ENCODE results near the gene ELK4. TPM values are rescaled to one million over a fixed set of nuclear protein-coding genes. Genes with fewer than 3 reads are reported as not detected.

ELK4 gene
- total and polyA plus RNA-seq, 2 donors (not counting 1 experiment from before 2014, with no cell fraction given) = 11.7 to 11.8 TPM

- H3K27me3 ChIP-seq (ENCODE audit: control insufficient read depth, insufficient read depth, low read length) = no peaks in the 10 kb centered on the region
- no peaks in the 10 kb centered on the region for H3K9me3 ChIP-seq (ENCODE audit: control insufficient read depth, insufficient read depth, low read depth, low read length)
- no peak overlapping the region for H2AFZ ChIP-seq (ENCODE audit: low read length)
- TF ChIP-seq CTCF (conservative IDR thresholded peaks at IDR 0.05 in 1 of 2, IDR thresholded peaks at IDR 0.05 in 1 of 2; ENCODE audit: low read depth in 1 of 2, low read length in 2 of 2) (no peak), EZH2 (IDR thresholded peaks at IDR 0.05; ENCODE audit: low read length, missing control alignments) (no peak)
- H3K36me3 ChIP-seq (ENCODE audit: control insufficient read depth, insufficient read depth, low read length) = no peaks in the 10 kb centered on the region
- H3K4me3 ChIP-seq (replicated peaks in 1 of 4; ENCODE audit: control extremely low read depth in 1 of 4, insufficient read depth in 1 of 4, low read depth in 3 of 4, low read length in 4 of 4) = no peak overlapping the region
- no peak overlapping the region for H3K4me2 ChIP-seq (ENCODE audit: extremely low read depth, insufficient read depth, low read length)
- no peaks in the 10 kb centered on the region for H3K79me2 ChIP-seq (ENCODE audit: control insufficient read depth, insufficient read depth, low read length)
- no peaks in the 10 kb centered on the region for H4K20me1 ChIP-seq (ENCODE audit: control insufficient read depth, extremely low read depth, insufficient read depth, low read length)
- no peak overlapping the region for H3K27ac ChIP-seq (ENCODE audit: insufficient read depth, low read length)
- H3K9ac ChIP-seq (ENCODE audit: insufficient read depth, low read length) = no peak overlapping the region
- DNase-seq (ENCODE audit: low read depth in 2 of 2) = peak in 1 of 2 donors; percentile 8
- H3K4me1 ChIP-seq (ENCODE audit: control insufficient read depth, extremely low read depth, insufficient read depth, low read length) = peaks cover 7% of the 10 kb centered on the region
These were observed 26.8 kb downstream of the ELK4 start for GRCh38 chr1:205604825-205605505.

DNA sequence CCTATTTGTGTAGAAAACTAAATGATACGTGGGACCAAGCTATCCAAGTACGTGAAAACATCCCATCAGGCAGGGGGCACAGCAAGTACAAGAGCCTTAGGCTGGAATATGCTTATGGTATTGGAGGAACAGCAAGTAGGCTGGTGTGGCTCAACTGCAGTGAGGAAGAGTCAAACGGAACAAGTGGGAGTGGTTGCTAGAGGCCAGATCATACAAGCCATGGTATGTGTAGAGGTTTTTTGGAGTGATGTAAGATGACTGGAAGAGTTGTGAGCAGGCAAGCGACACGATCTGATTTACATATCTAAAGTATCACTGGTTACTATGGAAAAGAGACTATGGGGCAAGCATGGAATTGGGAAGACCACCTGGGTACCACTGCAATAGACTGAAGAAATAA is 27.8 kb downstream of the ELK4 start:
- no peaks in the 10 kb centered on the region for H3K79me2 ChIP-seq (ENCODE audit: control insufficient read depth, insufficient read depth, low read length)
- no peaks in the 10 kb centered on the region for H4K20me1 ChIP-seq (ENCODE audit: control insufficient read depth, extremely low read depth, insufficient read depth, low read length)
- no peak overlapping the region for H3K9ac ChIP-seq (ENCODE audit: insufficient read depth, low read length)
- peaks cover 10% of the 10 kb centered on the region for H3K4me1 ChIP-seq (ENCODE audit: control insufficient read depth, extremely low read depth, insufficient read depth, low read length)
- TF ChIP-seq CTCF (conservative IDR thresholded peaks at IDR 0.05 in 1 of 2, IDR thresholded peaks at IDR 0.05 in 1 of 2; ENCODE audit: low read depth in 1 of 2, low read length in 2 of 2) = no peak
- TF ChIP-seq EZH2 (IDR thresholded peaks at IDR 0.05; ENCODE audit: low read length, missing control alignments) = no peak
- H3K27ac ChIP-seq (ENCODE audit: insufficient read depth, low read length) = no peak overlapping the region
- no peak overlapping the region for H2AFZ ChIP-seq (ENCODE audit: low read length)
- DNase-seq (ENCODE audit: low read depth in 2 of 2) = no peak
- H3K9me3 ChIP-seq (ENCODE audit: control insufficient read depth, insufficient read depth, low read depth, low read length) = no peaks in the 10 kb centered on the region
- H3K4me3 ChIP-seq (replicated peaks in 1 of 4; ENCODE audit: control extremely low read depth in 1 of 4, insufficient read depth in 1 of 4, low read depth in 3 of 4, low read length in 4 of 4) = no peak overlapping the region
- H3K27me3 ChIP-seq (ENCODE audit: control insufficient read depth, insufficient read depth, low read length) = no peaks in the 10 kb centered on the region
- H3K4me2 ChIP-seq (ENCODE audit: extremely low read depth, insufficient read depth, low read length) = no peak overlapping the region
- H3K36me3 ChIP-seq (ENCODE audit: control insufficient read depth, insufficient read depth, low read length) = no peaks in the 10 kb centered on the region

GRCh38 chr1:205601205-205601604 is 30.6 kb downstream of the ELK4 start:
- no peak for DNase-seq (ENCODE audit: low read depth in 2 of 2)
- Histone ChIP-seq H3K79me2 (ENCODE audit: control insufficient read depth, insufficient read depth, low read length) (no peaks in the 10 kb centered on the region), H3K27ac (ENCODE audit: insufficient read depth, low read length) (no peak overlapping the region), H3K9ac (ENCODE audit: insufficient read depth, low read length) (no peak overlapping the region), H2AFZ (ENCODE audit: low read length) (no peak overlapping the region), H3K27me3 (ENCODE audit: control insufficient read depth, insufficient read depth, low read length) (no peaks in the 10 kb centered on the region), H3K36me3 (ENCODE audit: control insufficient read depth, insufficient read depth, low read length) (no peaks in the 10 kb centered on the region), H3K4me2 (ENCODE audit: extremely low read depth, insufficient read depth, low read length) (no peak overlapping the region), H3K4me1 (ENCODE audit: control insufficient read depth, extremely low read depth, insufficient read depth, low read length) (peaks cover 18% of the 10 kb centered on the region), H4K20me1 (ENCODE audit: control insufficient read depth, extremely low read depth, insufficient read depth, low read length) (no peaks in the 10 kb centered on the region), H3K4me3 (replicated peaks in 1 of 4; ENCODE audit: control extremely low read depth in 1 of 4, insufficient read depth in 1 of 4, low read depth in 3 of 4, low read length in 4 of 4) (no peak overlapping the region), H3K9me3 (ENCODE audit: control insufficient read depth, insufficient read depth, low read depth, low read length) (no peaks in the 10 kb centered on the region)
- TF ChIP-seq CTCF (conservative IDR thresholded peaks at IDR 0.05 in 1 of 2, IDR thresholded peaks at IDR 0.05 in 1 of 2; ENCODE audit: low read depth in 1 of 2, low read length in 2 of 2) = no peak
- TF ChIP-seq EZH2 (IDR thresholded peaks at IDR 0.05; ENCODE audit: low read length, missing control alignments) = no peak
